Heart left ventricle (tissue), 16 donors: Measurements from ENCODE around the gene ZNF503. TPM values are rescaled to one million over a fixed set of nuclear protein-coding genes. Genes with fewer than 3 reads are reported as not detected.

ENCODE experiments used
- ATAC-seq, 4 donors: fragments of 200-7000 bp; cut with Tn5 transposase; one replicate each; pipeline ENCODE4 v1.9.1; 2020 to 2022; ENCODE audit warnings: moderate library complexity in 4 of 4, mild to moderate bottlenecking in 3 of 4, moderate number of reproducible peaks in 1 of 4
- DNase-seq, 5 donors: peaks; one replicate each; pipeline ENCODE4 v3.0.0-alpha.2; 2020
- H3K27ac ChIP-seq, 12 donors: fragments of 200-600 bp; sonication (generic) in 4 of 12; one replicate each; pipeline versions ENCODE4 v1.5.0 to v1.8.0; 2016 to 2022; ENCODE audit warnings: mild to moderate bottlenecking in 2 of 12
- H3K27me3 ChIP-seq, 9 donors: fragments of 200-600 bp; sonication (generic) in 2 of 9; one replicate each; pipeline versions ENCODE4 v1.5.1 to v1.8.0; 2016 to 2022; ENCODE audit warnings: mild to moderate bottlenecking in 3 of 9
- H3K36me3 ChIP-seq, 9 donors: fragments of 200-600 bp; sonication (generic) in 2 of 9; one replicate each; pipeline versions ENCODE4 v1.5.0 to v1.8.0; 2018 to 2022; ENCODE audit warnings: mild to moderate bottlenecking in 2 of 9
- H3K4me1 ChIP-seq, 12 donors: fragments of 200-600 bp; sonication (generic) in 4 of 12; one replicate each; pipeline versions ENCODE4 v1.5.0 to v1.8.0; 2016 to 2022; ENCODE audit warnings: mild to moderate bottlenecking in 3 of 12
- H3K4me3 ChIP-seq, 12 donors: fragments of 200-600 bp; sonication (generic) in 4 of 12; one replicate each; pipeline versions ENCODE4 v1.5.0 to v1.8.0; 2017 to 2022; ENCODE audit warnings: mild to moderate bottlenecking in 9 of 12, moderate library complexity in 4 of 12
- H3K9me3 ChIP-seq, 12 donors: fragments of 200-600 bp; sonication (generic) in 4 of 12; one replicate each; pipeline versions ENCODE4 v1.5.0 to v1.8.0; 2016 to 2022; ENCODE audit warnings: mild to moderate bottlenecking in 1 of 12
- CTCF ChIP-seq, 12 donors: fragments of 200-600 bp; sonication (generic) in 4 of 12; IDR thresholded peaks; one replicate each; pipeline versions ENCODE4 v1.5.0 to v1.8.0; 2018 to 2022; ENCODE audit warnings: antibody characterized with exemption in 12 of 12, mild to moderate bottlenecking in 5 of 12
- POLR2A ChIP-seq, 2 donors: fragments of 450-650 bp; IDR thresholded peaks; one replicate each; pipeline ENCODE4 v1.6.1; 2017; ENCODE audit warnings: antibody characterized with exemption in 2 of 2, mild to moderate bottlenecking in 2 of 2, moderate library complexity in 2 of 2
- WGBS, 4 donors: extraction: QIAGEN DNeasy Blood & Tissue Kit in 2 of 4; methylation state at CpG; one replicate each; pipeline versions ENCODE4 v1.1.5 to v1.1.7; 2013 to 2018; 5-methylcytosine and 5-hydroxymethylcytosine counted together
- intact Hi-C, 10 donors: fragments of 100-400 bp; cut with DNase I; formaldehyde crosslinking; loops; one replicate each; pipeline versions ENCODE4 v1.11.1 to v1.14.2; 2022
- polyA plus RNA-seq, 2 donors: library from polyadenylated mRNA; stranded (reverse); fragments of 200-250 nt; gene quantifications; one replicate each; pipeline ENCODE4 v1.2.3, GENCODE V29; 2013
- total RNA-seq, 9 donors: library from RNA; depleted of rRNA in 2 of 9; stranded (reverse); fragments of >200 nt in 2 of 9; fragmentation: NEBNext Ultra II Directional in 3 of 9; extraction: Animal tissue kit (Norgen Biotek cat#: 25700) in 3 of 9; gene quantifications; one replicate each; pipeline versions ENCODE4 v1.1.0 to v1.2.4, GENCODE V29; 2016 to 2023
- donor health status: ischemic (EF 13 %, LVEDD 7.1; RV severe dilation, severe dysfunction).
- donor health status: healthy with polysubstance abuse.
- donor health status: DM: no; HTN: yes; CAD: no.
- donor health status: DM: no; HTN: no; CAD: no.
- donor health status: ischemic (EF 25% LVEDD 6.9; RV normal size, moderate dysfunction).
- donor health status: ischemic (EF 25% LVEDD 5.7; RV mildly dilated, moderate dysfunction).
- donor health status: healthy.
- donor health status: DM: yes; HTN: yes; CAD: no.
- donor health status: ischemic (EF 35%, LVEDD 5.7; RV mildly dilated, moderate dysfunction).
- donor health status: nonischemic (EF 11% LVEDD 7.7; RV severe dilation, severe dysfunction).
- donor health status: DM: yes; HTN: yes; CAD: no.
- donor health status: PGD.
- donor health status: ischemic (EF 29% LVEDD 5.4; RV normal size, mild dysfunction).
- donor health status: nonischemic (EF 23%, LVEDD 6.1; RV moderate dilation, normal function).

The ZNF503 gene
- total and polyA plus RNA-seq, 11 donors, result 3.4 to 8.6 (median 7.1) TPM

GRCh38 chr10:75407224-75407712 is 5.7 kb upstream of the ZNF503 start:
- no peak for ATAC-seq
- Histone ChIP-seq H3K36me3 (no peaks in the 10 kb centered on the region), H3K27me3 (peaks cover 0 to 36% (median 0%) of the 10 kb centered on the region in 9 donors), H3K9me3 (no peaks in the 10 kb centered on the region), H3K4me3 (peak overlapping the region in 10 of 12 donors; percentile 76 to 98 (median 86)), H3K27ac (peak overlapping the region in 11 of 12 donors; percentile 85 to 98 (median 93)), H3K4me1 (peaks cover 0 to 50% (median 29%) of the 10 kb centered on the region in 12 donors)
- TF ChIP-seq CTCF (IDR thresholded peaks at IDR 0.05), result no peak
- TF ChIP-seq POLR2A (IDR thresholded peaks at IDR 0.05), result no peak
- intact Hi-C loops, result loop anchor here in 8 of 10 donors (5.0 to 10.0 kb wide), 14 partner anchors 138 to 1598 kb away; no protein-coding TSS in a partner anchor
- WGBS, 4 donors, result 54 to 75% (median 68%) methylated on average over 34 to 37 of the region's 37 CpGs
- peak in 1 of 5 donors; percentile 24 for DNase-seq

DNA sequence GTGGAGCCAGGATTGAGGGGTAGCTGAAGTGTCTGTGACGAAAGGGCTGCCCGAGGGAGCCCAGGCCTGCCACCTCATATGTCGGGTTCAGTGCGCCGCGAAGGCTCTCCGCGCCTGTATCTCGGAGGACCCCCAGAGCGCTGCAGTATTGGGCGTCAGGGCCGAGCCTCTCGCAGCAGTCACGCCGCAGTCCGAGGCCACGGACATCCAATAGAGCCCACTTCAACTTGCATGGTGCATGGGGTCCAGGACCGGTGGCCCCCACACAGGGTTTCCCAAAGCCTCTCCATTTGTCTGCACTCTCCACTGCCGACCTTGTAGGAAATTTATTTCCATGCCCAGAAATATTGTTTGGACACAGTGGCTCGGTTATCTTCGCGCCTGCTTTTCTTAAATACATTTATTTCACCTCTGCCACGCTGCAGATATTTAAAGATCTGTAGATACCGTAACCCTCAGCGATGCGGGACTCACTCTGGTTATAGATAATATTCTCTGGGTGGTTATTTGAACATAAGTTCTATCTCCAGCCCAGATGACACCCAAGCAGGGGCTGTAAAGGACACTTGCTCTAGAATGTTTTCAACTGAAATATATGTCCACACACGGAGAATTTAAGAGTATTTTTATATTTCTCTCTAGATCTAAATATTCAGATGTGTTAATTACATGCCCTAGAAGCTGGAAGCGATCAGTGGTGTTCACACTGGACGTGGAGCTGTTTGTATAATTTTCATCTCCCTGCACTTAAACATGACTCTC is 5.1 kb upstream of the ZNF503 start:
- 82 to 93% (median 87%) methylated on average over 29 of the region's 29 CpGs for WGBS, 4 donors
- no peak for TF ChIP-seq POLR2A (IDR thresholded peaks at IDR 0.05)
- intact Hi-C loops, result loop anchor here in 8 of 10 donors (5.0 to 10.0 kb wide), 14 partner anchors 138 to 1598 kb away; no protein-coding TSS in a partner anchor
- ATAC-seq, result no peak
- DNase-seq, result no peak
- Histone ChIP-seq H3K27ac (peak overlapping the region in 3 of 12 donors; percentile 93 to 100 (median 96)), H3K36me3 (no peaks in the 10 kb centered on the region), H3K9me3 (no peaks in the 10 kb centered on the region), H3K27me3 (peaks cover 0 to 36% (median 0%) of the 10 kb centered on the region in 9 donors), H3K4me3 (no peak overlapping the region), H3K4me1 (peaks cover 0 to 50% (median 29%) of the 10 kb centered on the region in 12 donors)

- 56 to 77% (median 61%) methylated on average over 39 of the region's 39 CpGs for WGBS, 4 donors
- intact Hi-C loops, result loop anchor here in 8 of 10 donors (5.0 to 10.0 kb wide), 14 partner anchors 139 to 1599 kb away; no protein-coding TSS in a partner anchor
- no peak for TF ChIP-seq POLR2A (IDR thresholded peaks at IDR 0.05)
- no peak for TF ChIP-seq CTCF (IDR thresholded peaks at IDR 0.05)
- ATAC-seq, result no peak
- DNase-seq, result no peak
- Histone ChIP-seq H3K9me3 (no peaks in the 10 kb centered on the region), H3K4me3 (peak overlapping the region in 8 of 12 donors; percentile 80 to 97 (median 92)), H3K27ac (peak overlapping the region in 5 of 12 donors; percentile 10 to 100 (median 92)), H3K36me3 (no peaks in the 10 kb centered on the region), H3K4me1 (peaks cover 0 to 54% (median 27%) of the 10 kb centered on the region in 12 donors), H3K27me3 (peaks cover 0 to 36% (median 0%) of the 10 kb centered on the region in 9 donors)
Observed at GRCh38 chr10:75405598-75406461, 4.3 kb upstream of the ZNF503 start.

GRCh38 chr10:75404815-75405597 is 3.4 kb upstream of the ZNF503 start:
- no peaks in the 10 kb centered on the region for H3K9me3 ChIP-seq
- no peak for ATAC-seq
- H3K27ac ChIP-seq, result peak overlapping the region in 7 of 12 donors; percentile 10 to 100 (median 98)
- H3K36me3 ChIP-seq, result no peaks in the 10 kb centered on the region
- no peak for TF ChIP-seq CTCF (IDR thresholded peaks at IDR 0.05)
- no peak for TF ChIP-seq POLR2A (IDR thresholded peaks at IDR 0.05)
- WGBS, 4 donors, result 29 to 54% (median 46%) methylated on average over 43 to 56 of the region's 56 CpGs
- H3K27me3 ChIP-seq, result peaks cover 0 to 36% (median 0%) of the 10 kb centered on the region in 9 donors
- peak in 1 of 5 donors; percentile 30 for DNase-seq
- H3K4me3 ChIP-seq, result peak overlapping the region; percentile 52 to 97 (median 88)
- peaks cover 0 to 54% (median 20%) of the 10 kb centered on the region in 12 donors for H3K4me1 ChIP-seq
- intact Hi-C loops, result loop anchor here (5.0 to 10.0 kb wide), 24 partner anchors 137 to 1600 kb away; no protein-coding TSS in a partner anchor
